Globus pallidus (tissue), 1 donor: Measurements from ENCODE around the gene MCM10.

ENCODE experiments used
- DNase-seq: peaks from one replicate; pipeline ENCODE4 v3.0.0-alpha.2; 2015; ENCODE audit warnings: low spot score

The MCM10 gene

DNA sequence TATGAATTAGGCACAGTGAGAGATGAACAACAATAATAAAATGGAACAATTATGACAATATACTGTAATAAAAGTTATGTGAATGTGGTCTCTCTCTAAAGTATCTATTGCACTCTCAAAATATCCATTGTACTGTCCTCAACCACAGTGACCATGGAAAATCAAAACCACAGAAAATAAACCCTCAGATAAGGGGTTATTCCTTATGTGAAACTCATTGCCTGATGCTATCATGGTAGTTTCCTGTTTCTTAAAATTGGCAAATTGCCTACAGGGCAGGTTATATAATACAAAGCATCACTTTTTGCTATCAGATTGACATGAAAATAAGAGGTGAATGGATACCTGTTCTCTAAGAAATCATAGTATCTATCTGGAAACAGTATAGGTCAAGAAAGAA, 3.8 kb downstream of the MCM10 start:
- no peak for DNase-seq

DNA sequence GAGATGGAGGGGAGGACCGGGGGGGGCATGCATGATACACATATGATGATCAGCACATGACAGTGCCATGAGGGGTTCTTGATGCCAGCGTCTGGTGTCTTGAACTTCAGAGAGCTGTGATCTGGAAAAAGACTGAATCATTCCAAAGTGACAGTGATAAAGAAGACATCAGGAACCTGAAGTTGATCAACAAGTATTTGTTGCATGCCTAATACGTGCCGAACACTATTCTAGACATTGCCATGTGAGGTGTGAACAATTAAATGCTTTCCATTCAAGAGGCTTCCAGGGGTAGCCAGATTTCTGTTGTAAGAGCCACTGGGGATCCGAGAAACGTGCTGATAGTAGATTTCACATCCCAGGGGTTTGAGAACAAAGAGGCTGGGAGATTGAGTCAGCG, 6.2 kb downstream of the MCM10 start:
- DNase-seq, result no peak

DNA sequence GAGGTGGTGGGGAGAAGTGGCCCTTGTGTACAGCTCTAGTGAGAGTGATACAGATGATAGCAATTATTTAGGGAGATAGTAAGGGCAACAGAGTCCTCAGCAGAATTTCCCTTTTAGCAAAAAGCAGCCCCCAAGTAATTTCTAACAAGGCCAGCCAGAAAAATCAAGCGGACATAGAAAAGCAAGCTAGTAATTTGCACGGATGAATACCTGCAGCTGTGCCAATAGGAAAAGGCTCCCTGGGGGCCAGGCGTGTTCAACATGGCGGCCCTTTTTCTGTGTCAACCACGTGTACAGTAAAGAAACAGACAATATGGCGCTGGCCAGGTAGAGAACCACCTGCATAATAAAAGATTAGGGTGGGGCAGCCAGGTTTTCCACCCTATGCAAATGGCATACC, 7.4 kb downstream of the MCM10 start:
- no peak for DNase-seq

GRCh38 chr10:13173616-13174015, 12.3 kb downstream of the MCM10 start:
- DNase-seq, result no peak

DNA sequence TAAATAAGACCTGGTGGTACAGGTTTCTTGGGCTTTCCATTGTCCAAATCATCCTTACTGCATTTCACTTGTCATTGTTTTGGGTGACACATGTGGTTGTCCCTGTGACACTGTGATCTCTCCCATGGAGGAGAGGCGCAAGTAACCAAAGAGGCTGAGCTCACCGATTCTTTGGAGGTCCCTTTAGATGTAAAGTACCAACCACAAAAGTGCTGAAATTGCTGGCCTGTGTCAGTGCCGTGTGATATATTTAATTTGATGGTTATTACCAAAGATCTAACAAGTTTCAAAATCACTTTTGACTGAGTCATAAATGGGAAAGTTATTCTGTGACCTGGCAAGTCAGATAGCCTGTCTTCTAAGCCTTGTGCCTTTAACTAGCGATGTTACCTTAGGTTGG, 19.4 kb downstream of the MCM10 start:
- no peak for DNase-seq

- no peak for DNase-seq
Observed at GRCh38 chr10:13182424-13182823, 21.1 kb downstream of the MCM10 start.

DNA sequence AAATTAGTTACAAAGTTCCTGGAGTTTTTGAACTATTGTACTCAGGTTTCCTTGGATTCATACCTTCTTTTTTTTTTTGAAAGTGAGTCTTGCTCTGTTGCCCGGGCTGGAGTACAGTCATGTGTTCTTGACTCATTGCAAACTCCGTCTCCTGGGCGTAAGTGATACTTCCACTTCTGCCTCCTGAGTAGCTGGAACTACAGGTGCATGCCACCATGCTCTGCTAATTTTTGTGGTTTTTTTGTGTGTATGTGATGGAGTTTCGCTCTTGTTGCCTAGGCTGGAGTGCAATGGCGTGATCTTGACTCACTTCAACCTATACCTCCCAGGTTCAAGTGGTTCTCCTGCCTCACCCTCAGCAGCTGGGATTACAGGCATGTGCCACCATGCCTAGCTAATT, 22.3 kb downstream of the MCM10 start:
- no peak for DNase-seq

DNA sequence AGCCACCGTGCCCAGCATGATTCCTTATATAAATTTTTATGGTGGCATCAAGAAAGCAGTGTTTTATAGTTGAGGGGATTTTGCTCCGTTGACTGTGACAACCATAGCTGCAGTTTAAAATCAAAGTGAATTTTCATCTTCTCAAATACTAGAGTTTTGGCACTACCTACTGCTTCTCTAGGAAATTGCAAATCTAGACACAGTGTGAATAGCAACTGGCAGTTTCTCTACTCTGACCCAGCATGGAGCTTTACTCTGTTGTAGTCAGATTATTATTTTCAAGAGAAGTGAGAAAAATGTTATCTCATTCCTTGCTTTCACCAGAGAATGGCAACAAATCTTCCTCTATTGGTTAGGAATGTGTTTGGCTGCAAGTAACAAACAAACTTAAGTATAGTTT, 22.9 kb downstream of the MCM10 start:
- DNase-seq, result no peak

- no peak for DNase-seq
Observed at GRCh38 chr10:13184730-13185514, 23.6 kb downstream of the MCM10 start.

DNA sequence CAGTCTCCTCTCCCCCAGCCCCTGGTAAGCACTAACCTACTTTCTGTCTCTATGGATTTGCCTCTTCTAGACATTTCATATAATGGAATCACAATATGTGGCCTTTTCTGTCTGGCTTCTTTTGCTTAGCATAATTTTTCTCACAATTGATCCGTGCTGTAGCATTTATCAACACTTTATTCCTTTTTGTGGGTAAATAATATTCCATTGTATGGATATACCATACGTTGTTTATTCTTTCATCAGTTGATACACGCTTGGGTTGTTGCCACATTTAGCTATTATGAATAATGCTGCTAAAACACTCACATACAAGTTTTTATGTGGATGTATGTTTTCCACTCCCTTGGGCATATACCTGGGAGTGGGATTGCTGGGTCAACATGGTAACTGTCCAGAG, 25.8 kb downstream of the MCM10 start:
- no peak for DNase-seq

GRCh38 chr10:13188593-13188992, 27.2 kb downstream of the MCM10 start:
- no peak for DNase-seq

DNA sequence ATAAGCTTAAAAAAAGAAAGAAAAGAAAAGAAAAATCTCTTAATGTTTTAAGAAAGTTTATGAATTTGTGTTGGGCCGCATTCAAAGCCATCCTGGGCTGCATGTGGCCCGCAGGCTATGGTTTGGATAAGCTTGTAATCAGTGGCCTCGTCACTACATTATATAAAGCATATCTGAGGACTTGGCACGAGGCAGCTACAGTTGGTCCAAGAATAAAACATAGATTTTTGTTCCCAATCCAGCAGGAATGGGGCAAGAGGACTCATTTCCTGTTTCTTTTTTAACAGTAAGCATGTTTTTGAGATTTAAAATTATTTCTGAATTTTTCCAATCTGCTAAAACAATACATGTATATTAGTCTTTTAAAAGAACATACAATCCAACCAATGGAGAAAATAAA, 28.6 kb downstream of the MCM10 start:
- no peak for DNase-seq

- no peak for DNase-seq
Observed at GRCh38 chr10:13190816-13191215, 29.5 kb downstream of the MCM10 start.

DNA sequence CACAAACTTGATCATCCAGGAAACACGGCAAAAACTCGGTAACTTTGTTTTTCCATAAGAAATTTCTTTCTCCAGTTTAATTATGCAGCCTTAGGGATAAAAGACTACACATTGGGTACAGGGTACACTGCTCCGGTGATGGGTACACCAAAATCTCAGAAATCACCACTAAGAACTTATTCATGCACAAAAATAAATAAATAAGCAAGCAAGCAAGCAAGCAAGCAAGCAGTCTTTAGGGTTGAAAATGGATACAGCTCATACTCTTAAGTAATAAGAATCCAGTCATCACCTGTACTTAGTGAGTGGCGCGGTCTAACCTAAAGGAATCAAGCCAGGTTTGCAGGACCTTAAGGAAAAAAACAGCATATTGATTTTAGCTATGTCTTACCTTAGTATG, 30.0 kb downstream of the MCM10 start:
- DNase-seq, result no peak

GRCh38 chr10:13193637-13194036, 32.3 kb downstream of the MCM10 start:
- DNase-seq, result no peak

DNA sequence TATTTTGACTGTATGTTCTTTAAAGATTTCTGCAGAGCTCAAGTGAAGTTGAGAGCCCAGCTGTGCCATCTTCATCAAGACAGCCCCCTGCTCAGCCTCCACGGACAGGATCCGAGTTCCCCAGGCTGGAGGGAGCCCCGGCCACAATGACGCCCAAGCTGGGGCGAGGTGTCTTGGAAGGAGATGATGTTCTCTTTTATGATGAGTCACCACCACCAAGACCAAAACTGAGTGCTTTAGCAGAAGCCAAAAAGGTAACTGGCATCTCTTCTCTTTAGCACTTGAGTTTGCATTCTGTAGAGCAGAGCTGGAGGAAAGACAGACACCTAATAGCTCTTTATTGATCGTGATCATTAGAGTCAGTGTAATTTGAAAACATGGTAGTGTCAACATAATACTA, 33.7 kb downstream of the MCM10 start:
- DNase-seq, result no peak

DNA sequence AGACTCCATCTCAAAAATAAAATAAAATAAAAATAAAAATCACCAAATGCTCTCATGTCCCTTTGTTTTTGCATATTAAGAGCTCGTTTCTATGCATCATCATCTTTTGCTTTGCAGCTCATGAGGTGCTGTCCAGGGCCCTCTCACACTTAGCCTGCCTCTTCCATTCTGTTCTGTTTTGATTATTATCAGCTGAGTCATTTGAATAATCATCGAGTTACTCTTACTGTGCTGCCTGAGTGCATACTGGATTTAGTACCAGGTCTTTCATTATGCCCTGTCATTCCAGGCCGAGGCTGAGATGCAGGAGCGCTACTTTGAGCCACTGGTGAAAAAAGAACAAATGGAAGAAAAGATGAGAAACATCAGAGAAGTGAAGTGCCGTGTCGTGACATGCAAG, 39.8 kb downstream of the MCM10 start:
- DNase-seq, result no peak

DNA sequence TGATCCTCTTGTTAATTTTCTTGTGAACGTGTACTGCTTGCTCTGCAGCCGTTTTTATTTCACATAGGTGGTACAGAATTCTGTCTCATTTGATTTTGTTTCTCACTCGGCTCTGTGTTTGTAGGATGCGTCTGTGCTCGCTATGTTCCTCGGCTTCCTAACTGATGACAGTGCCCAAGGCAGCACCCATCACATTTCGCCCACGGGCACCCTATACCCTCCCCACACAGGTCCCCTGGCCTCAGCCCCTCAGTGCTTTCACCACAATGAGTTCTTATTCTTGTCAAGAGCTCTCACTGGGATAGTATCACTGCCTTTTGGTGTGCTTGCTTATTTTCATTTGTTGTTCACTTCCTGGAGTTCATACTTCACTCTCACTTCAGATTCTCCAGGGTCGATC, 44.7 kb downstream of the MCM10 start:
- no peak for DNase-seq

GRCh38 chr10:13206546-13207443, 45.4 kb downstream of the MCM10 start:
- peak; percentile 14 for DNase-seq

DNA sequence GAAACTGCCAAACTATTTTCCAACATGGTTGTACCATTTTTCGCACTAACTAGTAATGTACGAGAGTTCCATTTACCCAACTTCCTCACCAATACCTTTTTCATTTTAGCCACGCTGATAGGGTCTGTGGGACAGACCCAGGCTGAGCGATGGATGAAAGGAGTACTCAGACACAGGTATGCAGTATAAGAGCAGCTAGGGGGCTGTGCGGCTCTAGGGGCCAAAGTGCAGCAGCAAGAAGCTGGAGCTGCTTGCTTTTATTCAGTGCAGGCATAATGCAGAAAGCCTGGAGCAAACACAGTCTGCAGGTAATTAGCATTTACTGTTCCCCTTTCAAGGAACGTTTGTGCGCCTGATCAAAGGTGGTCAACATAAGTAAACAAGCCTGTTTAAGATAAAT, 51.8 kb downstream of the MCM10 start:
- DNase-seq, result no peak

DNA sequence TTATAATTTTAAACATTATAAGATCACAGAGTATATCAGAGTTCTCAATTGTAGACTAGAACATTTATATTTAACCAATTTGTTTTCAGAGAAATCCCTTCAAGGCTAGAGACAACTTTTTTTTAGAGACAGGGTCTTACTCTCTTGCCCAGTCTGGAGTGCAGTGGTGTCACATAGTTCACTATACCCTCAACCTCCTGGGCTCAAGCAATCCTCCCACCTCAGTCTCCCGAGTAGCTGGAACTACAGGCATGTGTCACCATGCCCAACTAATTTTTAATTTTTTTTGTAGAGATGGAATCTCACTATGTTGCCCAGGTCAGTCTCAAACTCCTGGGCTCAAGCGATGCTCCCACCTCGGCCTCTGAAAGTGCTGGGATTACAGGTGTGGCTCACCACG, 57.5 kb downstream of the MCM10 start:
- DNase-seq, result no peak

DNA sequence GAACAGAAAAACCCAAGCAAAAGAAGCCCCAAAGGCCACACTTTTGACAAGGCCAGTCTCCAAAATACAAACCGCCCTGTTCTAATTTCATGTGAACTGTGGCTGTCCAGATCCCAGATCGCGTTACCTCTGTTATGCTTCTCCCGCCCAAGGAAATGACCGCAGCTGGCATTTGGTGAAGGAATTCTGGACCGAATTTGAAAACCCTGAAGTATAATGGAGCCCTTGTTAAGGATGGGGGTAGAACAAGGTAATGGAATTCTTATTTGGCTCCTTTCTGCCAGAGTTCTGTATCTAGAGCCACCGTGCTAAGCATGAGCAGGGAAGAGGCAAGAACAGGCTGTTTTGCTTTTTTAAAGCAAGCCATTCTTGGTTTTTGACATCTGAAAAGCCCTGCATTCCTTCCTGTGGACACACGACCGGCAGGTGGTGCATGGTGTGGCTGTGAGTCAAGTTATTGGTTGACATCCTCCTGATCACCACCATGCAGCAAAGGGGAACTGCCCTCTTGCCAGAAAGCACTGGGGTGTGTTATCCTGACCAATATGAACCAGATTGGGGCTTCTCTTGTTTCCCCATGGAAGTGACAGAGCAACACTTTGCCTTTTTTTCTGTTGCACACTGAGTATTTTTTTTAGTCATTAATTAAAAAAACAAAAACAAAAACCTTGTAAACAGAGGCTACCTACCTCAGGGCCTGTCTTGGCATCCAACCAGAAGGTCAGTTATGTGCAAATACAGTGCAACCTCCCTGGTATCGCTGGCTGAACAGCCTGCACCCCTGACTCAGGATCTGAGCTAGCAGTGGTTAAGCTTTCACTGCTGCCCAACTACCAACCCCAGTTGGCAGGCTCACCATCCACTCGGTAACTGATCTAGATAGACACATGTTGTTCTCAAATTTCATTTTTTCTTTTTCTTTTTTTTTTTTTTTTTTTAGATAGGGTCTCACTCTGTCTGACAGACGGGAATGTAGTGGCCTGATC, 58.6 kb downstream of the MCM10 start:
- no peak for DNase-seq
